ENCODE data around the gene AP1S2. TPM values are rescaled to one million over a fixed set of nuclear protein-coding genes. Genes with fewer than 3 reads are reported as not detected.

Gene AP1S2
- total and polyA plus RNA-seq, 10 of the 15 experiments (the other 5 are each of a cell fraction or from before 2014, with no cell fraction given), result 25.6 to 105 (median 50.7) TPM

DNA sequence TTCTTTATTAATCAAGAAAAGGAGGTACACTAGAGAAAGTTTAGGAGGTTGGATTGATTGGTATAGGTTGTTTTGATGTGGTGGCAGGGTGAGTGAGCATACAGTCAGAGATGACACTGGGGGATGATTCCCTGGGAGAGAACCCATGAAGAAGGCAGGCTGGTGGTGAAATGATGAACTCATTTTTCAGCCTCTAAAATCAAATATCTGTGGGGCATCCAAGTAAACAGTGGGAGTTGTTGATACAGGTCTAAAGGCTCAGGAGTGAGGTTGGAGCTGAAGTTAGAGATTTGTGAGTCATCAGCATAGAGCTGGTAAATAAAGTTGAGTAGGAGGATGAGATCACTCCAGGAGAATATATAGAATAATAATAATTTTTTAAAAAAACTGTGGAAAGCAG is 10.0 kb upstream of the AP1S2 start:
- POLR2A ChIA-PET, result no interaction called here
- Histone ChIP-seq H3K4me2 (ENCODE audit: control insufficient read depth, insufficient read depth) (no peak overlapping the region), H3K27me3 (replicated peaks in 1 of 2; ENCODE audit: control insufficient read depth in 2 of 2, insufficient read depth in 2 of 2, low read length in 1 of 2) (no peaks in the 10 kb centered on the region; a peak in 1 of 4 replicates), H3K79me2 (ENCODE audit: control insufficient read depth, insufficient read depth, low read length) (no peaks in the 10 kb centered on the region), H3K27ac (ENCODE audit: control insufficient read depth, insufficient read depth) (no peak overlapping the region), H3K9ac (ENCODE audit: control insufficient read depth, insufficient read depth, low read length) (no peak overlapping the region), H3K36me3 (ENCODE audit: control insufficient read depth in 2 of 2, insufficient read depth in 2 of 2, low read length in 1 of 2) (no peaks in the 10 kb centered on the region), H4K20me1 (ENCODE audit: control insufficient read depth, insufficient read depth) (no peaks in the 10 kb centered on the region), H3K4me3 (no peak overlapping the region), H2AFZ (ENCODE audit: control insufficient read depth, low read depth, low read length) (no peak overlapping the region), H3K9me3 (replicated peaks; ENCODE audit: control insufficient read depth, insufficient read depth, low read length) (no peaks in the 10 kb centered on the region), H3K4me1 (ENCODE audit: control insufficient read depth, insufficient read depth, low read length) (no peaks in the 10 kb centered on the region)
- CTCF ChIA-PET, result interaction anchor here (0.6 to 1.6 kb wide), 4 partner anchors 9 to 67 kb away, joined by 3 read pairs; no protein-coding TSS in a partner anchor
- BruUV-seq (replicated peaks), result no TSS peak
- DNase-seq (ENCODE audit: low read depth, low spot score), result no peak
- SMC1A ChIA-PET (ENCODE audit: uncharacterized antibody, unreplicated experiment), result interaction anchor here (1.1 kb wide), 1 partner anchor 10 kb away, joined by 3 read pairs; no protein-coding TSS in a partner anchor
- RAD21 ChIA-PET (ENCODE audit: unreplicated experiment), result interaction anchor here (0.9 kb wide), 1 partner anchor 8 kb away, joined by 3 read pairs; no protein-coding TSS in a partner anchor
- in situ Hi-C loops (cut with MboI) (no loop called here), intact Hi-C loops (cut with micrococcal nuclease; ENCODE audit: unreplicated experiment) (no loop called here)
- no peak for ATAC-seq
- FAIRE-seq, result no peak
- no peak for TF ChIP-seq GABPA (IDR thresholded peaks at IDR 0.05; ENCODE audit: low read depth)

GRCh38 chrX:15864023-15864422 is 9.4 kb upstream of the AP1S2 start:
- ChIA-PET CTCF (interaction anchor here (1.2 kb wide), 1 partner anchor 15 kb away, joined by 3 read pairs; no protein-coding TSS in a partner anchor), SMC1A (ENCODE audit: uncharacterized antibody, unreplicated experiment) (no interaction called here), RAD21 (ENCODE audit: unreplicated experiment) (interaction anchor here (1.1 kb wide), 1 partner anchor 15 kb away, joined by 3 read pairs; no protein-coding TSS in a partner anchor), POLR2A (no interaction called here)
- no peak overlapping the region for H3K4me3 ChIP-seq
- H3K27ac ChIP-seq (ENCODE audit: control insufficient read depth, insufficient read depth), result no peak overlapping the region
- WGBS (ENCODE audit: insufficient coverage, insufficient replicate concordance, low lambda C conversion rate, missing lambda C conversion rate), result 48% methylated on average over 3 of the region's 3 CpGs
- no peaks in the 10 kb centered on the region for H3K36me3 ChIP-seq (ENCODE audit: control insufficient read depth in 2 of 2, insufficient read depth in 2 of 2, low read length in 1 of 2)
- H3K9ac ChIP-seq (ENCODE audit: control insufficient read depth, insufficient read depth, low read length), result no peak overlapping the region
- ATAC-seq (peak; percentile 22; the same call in 1 of the 3 replicates), FAIRE-seq (peak; percentile 49), DNase-seq (ENCODE audit: low read depth, low spot score) (no peak)
- H4K20me1 ChIP-seq (ENCODE audit: control insufficient read depth, insufficient read depth), result no peaks in the 10 kb centered on the region
- TF ChIP-seq POLR2A (IDR thresholded peaks at IDR 0.05; ENCODE audit: low read depth, low read length), result no peak
- BruUV-seq (replicated peaks), result no TSS peak
- in situ Hi-C loops (cut with MboI), result no loop called here
- H3K79me2 ChIP-seq (ENCODE audit: control insufficient read depth, insufficient read depth, low read length), result no peaks in the 10 kb centered on the region
- no peaks in the 10 kb centered on the region; a peak in 1 of 4 replicates for H3K27me3 ChIP-seq (replicated peaks in 1 of 2; ENCODE audit: control insufficient read depth in 2 of 2, insufficient read depth in 2 of 2, low read length in 1 of 2)
- H3K9me3 ChIP-seq (replicated peaks; ENCODE audit: control insufficient read depth, insufficient read depth, low read length), result no peaks in the 10 kb centered on the region
- H3K4me1 ChIP-seq (ENCODE audit: control insufficient read depth, insufficient read depth, low read length), result no peaks in the 10 kb centered on the region
- intact Hi-C loops (cut with micrococcal nuclease; ENCODE audit: unreplicated experiment), result no loop called here
- H3K4me2 ChIP-seq (ENCODE audit: control insufficient read depth, insufficient read depth), result no peak overlapping the region
- no peak overlapping the region for H2AFZ ChIP-seq (ENCODE audit: control insufficient read depth, low read depth, low read length)

All from GM12878 (cell line).